Measurements from ENCODE around the gene NPSR1.
"Not testable (repeated sequence)": the region's sequence is repeated elsewhere in the genome, so short reads cannot be mapped to it uniquely, and the experiment has no call there.

NPSR1 gene

DNA sequence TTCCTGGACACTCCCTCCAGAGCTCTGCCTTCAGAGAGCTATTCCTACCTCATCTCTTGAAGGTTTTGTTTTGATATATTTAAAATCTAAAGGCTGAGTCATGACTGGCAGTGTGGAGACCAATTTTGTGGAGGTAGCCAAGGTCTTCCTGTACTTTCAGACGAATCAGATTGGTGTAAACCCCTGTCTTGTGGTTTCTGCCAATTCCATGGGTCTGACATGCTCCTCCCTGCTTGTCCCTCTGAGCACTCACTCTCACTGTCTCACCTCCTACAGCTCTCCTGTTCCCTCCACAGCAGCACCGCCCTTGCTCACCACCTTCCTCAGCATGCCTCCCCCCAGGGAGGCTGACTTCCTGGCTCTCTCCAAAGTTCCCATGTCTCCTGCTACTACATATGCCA lies 179.8 kb downstream of the NPSR1 start:
- peak; percentile 44 for DNase-seq

DNA sequence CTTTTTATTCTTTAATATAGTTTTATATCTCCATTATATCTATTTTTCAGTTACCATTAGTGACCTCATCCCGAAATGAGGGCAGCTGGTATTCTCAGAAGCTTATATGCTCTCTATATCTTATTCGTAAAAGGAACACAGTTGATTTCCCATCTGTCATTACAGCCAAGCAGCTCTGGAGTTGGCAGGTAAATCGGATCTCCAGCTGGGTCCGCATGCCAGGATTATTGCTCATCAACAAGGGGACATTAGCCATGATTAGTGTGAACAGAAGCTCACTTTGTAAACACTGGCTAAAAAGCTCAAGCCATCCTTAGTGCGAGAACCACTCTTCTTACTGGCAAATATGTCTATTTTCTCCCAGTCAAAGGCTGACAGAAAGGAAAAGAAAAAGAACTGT lies 180.3 kb downstream of the NPSR1 start:
- peak; percentile 15 for DNase-seq

DNA sequence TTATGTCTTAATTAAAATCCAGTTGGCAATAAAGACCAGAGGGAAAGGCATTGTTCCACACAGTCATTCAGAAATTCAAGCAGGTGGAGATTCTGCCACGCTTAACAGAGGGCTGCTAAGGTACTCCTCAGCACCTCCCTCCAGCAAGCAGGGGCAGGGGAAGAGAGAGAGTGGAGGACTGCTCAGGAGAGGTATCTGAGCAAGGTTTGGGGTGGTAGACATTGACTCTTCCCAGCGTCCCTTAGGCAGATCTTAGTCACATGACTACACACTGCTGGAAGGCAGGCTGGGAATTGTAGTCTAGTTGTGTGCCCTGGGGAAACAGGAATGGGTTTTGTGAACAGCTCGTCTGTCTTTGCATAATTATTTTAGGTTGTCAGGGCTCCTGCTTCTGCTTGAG lies 181.6 kb downstream of the NPSR1 start:
- DNase-seq, result no peak

DNA sequence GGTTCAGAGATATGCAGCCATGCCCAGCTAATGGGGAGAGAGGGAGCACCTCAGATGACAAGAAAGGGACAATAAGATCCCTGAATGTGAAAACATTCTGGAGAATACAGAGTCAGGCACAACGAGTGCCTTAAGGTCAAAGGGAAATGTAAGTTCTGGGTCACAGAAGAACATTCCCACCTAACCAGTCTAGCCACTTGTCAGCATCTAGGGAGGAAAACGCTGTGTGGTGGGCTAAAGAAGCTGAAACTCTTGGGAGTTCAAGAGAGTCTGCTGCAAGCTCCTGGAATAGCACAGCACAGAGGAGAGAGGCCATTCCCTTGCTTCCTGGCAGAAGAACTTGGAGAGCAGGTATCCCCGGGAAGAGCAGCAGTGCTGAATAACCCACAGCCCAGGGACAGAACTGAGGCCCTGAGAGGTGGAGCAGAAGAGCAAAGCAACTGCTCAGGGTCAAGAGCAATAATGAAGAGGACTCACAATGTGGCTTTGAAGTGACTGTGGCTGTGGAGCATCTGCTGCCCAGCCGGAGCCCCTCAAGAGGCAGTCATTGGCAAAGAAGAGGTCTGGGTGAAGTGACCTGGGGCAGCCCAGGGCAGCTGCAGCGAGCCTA lies 182.3 kb downstream of the NPSR1 start:
- no peak for DNase-seq

DNA sequence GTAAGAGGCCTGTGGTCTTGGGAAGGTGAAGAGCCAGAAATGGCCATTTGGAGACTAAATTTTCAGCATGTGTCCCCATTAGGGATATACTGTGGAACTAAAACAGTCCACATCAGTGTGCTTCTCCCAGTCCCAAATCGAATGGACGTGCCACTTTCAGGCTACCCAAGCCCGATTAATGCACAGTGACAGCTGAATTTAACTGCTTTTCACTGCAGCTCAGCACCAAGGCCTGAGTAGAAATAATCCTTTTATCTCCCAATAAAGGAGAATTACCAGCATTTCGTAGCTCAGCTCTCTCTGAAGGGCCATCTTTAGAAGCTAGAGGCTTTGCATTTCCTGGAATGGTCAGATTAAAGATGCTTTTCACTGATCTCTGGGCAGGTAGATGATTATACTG lies 183.3 kb downstream of the NPSR1 start:
- no peak for DNase-seq

DNA sequence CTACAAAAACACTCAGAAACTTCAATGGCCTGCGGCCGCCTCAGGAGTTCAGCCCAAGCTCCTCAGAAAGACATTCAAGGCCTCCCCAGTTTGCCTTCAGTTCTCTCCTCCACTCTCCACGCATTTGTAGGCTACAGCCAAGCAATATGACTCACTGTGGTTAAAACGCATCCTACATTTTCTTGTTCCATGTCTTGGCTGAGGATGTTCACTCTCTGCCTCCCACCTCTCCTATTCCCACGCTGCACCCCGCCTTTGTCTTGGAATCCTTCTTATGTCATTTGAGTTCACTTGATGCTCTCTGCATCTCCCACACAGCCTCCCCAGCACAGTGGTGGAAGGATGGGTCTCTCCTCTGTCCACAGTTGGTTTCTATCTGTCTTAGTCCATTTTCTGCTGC lies 184.8 kb downstream of the NPSR1 start:
- peak; percentile 51 for DNase-seq

DNA sequence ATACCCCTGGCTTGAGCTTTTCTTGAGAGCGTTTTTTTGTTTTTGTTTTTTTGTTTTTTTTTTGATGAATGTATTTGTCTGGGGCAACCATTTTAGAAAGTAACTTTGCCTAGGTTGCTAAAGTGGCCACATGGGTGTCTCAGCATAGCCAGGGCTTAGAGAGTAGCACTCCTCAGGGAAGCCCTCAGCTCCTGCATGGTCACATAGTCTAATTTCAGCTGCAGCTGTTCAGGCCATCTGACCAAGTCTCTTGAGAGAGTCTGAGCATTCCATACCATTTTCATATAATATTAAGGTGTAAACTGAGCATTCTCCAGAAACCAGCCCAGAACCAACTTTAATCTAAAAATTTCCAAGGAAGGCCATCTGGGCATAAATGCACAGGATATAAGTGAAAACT lies 186.4 kb downstream of the NPSR1 start:
- DNase-seq, result no peak

DNA sequence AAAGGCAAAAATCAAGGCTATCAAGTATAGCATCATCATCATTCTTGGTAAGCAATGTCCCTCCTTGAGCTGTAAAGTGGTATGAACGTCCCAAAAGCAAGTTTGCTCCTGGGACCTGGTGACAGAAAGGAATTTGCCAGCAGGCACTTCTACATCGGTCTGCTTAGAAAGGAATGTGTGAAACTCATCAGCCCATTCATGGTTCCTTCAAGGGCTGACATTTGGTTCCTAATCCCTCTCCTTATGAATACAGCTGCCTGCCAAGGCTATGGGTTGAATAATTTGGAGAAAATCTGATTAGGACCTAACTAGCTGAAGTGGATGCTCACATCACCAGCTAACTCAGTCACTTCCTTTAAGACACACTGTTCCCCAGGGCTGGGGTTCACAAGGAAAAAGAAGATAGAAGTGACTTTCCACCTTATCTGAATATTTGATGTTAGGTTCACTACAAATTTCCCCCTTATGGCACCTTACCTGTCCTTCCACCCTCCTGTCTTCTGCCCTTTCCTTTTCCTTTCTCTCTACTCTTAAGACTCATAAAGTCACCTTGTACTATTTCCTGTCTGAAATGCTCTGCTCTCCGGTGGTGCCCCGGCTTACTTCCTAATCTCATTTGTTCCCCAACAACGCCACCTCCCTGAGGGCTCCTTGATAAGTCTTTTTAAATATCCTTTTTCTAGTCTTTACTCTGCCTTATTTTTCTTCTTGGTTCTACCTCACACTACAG lies 187.1 kb downstream of the NPSR1 start:
- DNase-seq, result no peak

DNA sequence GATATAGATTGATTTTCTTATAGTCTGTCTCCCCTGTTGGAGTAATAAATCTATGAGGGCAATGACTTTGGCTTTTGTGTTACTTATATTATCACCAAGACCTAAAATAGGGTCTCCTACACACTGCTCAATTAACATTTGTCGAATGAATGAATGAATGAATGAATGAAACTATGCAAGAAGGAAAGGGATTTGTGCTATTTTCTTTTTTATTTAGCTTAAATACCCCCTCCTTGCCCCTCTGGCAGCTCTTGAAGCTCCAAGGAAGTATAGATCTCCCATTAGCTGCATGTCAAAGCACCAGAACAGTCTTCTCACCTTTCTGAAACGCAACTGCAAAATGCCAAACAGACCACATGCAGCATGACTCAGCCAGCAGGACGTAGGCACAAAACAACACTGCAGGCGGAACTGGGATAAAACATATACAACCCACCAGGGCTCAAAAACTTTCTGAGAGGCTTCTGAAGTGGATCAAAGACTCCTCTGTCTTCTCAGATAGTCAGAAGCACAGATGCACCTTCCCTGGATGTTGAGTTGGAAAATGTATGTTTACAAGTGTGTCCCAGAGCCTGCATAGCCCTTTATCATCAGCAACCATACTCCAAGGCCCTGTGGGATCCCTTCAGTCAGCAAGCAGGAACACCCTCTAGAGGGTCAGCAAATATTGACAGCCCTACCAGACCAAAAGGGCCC lies 187.8 kb downstream of the NPSR1 start:
- DNase-seq, result no peak

DNA sequence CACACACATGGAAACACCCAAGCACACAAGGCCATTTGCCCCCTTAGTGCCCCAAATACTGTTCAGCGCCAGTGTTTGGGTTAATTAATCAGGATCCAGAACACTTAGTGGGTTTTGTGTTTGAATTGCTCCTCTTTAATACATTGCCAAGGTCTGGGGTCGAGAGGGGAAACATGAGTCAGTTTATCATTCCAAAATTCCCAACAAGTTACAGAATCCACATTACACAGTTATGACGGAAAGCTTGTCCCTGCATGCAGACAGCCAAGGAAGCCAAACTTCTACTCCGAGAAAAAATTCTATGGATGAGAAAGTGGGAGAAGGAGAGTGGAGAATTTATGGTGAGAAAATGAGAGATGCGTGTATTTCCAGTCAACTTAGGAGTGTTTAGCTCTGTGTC lies 189.0 kb downstream of the NPSR1 start:
- peak; percentile 30 for DNase-seq

DNA sequence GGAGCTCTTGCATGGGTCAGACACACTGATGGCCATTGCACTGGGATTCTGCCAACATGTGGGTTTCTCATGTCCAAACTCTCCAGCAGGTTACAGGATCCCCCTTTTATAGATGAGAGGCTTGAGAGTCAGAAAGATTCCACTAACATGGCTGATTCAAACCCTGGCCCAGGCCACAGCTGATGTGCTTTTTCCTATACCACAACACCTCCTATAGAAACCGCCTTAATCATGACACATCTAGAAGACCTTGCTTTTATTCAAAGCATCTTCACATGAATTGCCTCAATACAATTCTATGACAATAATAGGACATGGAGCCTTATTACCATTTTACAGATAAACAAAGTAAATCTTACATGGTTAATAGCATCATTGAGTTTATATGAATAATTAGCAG lies 190.7 kb downstream of the NPSR1 start:
- DNase-seq, result no peak

DNA sequence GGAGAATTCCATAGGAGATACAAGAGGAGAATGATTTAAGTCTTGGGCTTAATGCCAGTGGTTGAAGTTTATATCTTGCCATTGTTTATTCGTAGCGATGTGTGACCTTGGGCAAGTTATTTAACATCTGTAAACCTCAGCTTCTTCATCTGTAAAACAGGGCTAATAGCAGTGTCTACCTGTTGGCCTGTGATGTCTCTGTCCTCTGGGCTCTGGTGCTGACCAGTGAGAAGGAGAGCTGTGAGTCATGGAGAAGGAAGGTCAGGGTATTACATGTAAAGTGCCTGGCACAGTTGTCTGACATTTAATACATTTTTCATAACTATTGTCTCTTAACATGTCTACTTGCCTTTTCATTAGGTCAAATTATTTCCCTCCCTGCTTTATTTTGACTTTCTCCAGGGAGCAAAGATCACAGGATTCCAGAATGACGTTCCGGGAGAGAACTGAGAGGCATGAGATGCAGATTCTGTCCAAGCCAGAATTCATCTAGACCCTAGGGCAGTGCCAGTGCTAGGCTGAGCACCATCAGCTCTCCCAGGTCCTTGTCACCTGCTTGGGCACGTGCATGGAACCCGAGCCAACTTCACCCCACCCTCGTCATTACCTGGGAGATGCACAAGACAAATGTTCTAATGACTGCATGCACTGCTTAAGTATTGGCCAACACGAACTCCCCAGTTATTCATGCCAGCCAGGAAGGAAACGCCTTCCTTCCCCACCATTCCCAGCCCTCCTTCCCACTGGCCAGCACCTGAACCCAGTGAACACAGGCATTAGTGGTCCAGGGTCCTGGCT lies 191.3 kb downstream of the NPSR1 start:
- DNase-seq, result peak; percentile 10

DNA sequence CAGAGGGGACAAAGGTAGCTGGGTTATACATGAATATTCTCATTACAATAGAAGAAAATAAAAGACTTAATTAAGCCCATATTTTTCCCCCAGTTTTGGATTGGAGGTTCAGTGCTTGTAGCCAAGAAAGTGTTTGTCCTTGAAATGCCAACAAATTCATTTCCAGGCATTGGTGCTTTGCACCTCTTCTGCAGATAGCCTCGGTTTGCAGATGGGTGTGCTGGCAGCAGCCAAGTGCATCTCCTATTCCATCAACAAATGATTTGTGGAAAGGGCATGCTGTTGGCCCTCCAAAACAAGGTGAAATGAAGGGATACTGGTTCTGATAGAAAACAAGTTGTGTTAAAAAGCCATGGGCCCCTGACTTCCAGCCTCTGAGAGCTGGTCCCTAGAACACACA lies 192.0 kb downstream of the NPSR1 start:
- no peak for DNase-seq

DNA sequence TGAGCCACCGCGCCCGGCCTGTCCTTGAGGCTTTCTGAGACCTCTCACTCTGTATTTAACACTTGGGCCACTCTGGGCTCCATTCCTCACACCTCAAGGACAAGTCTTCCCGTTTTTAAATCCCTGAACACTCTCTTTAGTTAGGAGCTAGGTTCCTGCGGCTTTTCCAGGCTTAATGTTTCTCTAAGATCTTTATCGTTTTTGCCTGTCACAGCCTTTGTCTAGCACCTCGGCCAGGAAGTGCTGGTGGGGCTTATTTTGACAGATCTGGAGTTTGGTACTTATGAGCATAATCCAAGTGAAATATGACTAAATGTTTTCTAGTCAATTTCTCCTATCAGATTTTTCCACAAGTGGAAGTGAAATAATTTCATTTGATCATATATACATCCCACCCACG lies 192.7 kb downstream of the NPSR1 start:
- DNase-seq, result peak; percentile 9

DNA sequence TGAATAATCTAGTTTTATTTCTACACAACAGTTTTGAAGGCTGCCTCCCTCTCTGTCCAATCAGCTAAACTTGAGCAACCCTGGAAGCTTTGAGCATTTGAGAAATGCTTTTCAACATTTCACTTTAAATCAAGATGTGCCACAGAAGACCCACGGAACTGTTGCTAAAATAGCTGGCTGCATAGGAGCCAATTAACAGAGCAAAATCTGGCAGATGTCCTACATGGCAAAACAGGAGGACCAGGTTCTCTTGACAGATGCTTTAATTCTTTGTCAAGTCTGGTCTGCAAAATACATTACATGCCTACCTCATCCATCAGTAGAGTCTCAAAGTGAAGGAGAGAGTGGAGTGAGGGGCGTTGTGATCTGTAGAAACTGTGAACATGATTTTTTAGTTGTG lies 193.4 kb downstream of the NPSR1 start:
- peak; percentile 8 for DNase-seq

DNA sequence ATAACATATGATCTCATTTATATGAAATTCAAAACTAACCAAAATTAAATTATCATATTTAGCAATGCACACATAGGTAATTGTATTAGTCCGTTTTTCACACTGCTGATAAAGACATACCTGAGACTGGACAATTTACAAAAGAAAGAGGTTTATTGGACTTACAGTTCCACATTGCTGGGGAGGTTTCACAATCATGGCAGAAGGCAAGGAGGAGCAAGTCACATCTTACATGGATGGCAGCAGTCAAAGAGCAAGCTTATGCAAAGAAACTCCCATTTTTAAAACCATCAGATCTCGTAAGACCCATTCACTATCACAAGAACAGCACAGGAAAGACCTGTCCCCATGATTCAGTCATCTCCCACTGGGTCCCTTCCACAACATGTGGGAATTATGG lies 200.4 kb downstream of the NPSR1 start:
- not testable (repeated sequence) for DNase-seq

DNA sequence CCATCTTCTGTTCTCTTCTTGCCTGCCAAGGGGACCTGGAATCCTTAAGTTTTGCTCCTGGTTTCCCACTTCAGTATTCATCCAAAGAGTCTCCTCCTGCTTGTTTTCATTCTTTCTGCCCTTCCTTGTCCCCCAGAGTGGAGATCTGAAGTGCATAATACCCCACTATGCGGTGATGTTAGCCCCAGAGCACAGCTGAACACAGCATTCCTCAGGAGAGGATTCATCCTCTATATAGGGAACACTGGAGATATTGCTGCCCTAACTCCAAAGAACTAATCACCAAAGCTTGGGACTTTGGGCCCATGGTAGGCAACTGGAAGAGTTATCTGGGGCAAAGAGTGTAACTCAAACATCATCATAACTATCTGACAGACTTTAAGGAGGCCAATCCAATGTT lies 201.3 kb downstream of the NPSR1 start:
- peak; percentile 36 for DNase-seq

DNA sequence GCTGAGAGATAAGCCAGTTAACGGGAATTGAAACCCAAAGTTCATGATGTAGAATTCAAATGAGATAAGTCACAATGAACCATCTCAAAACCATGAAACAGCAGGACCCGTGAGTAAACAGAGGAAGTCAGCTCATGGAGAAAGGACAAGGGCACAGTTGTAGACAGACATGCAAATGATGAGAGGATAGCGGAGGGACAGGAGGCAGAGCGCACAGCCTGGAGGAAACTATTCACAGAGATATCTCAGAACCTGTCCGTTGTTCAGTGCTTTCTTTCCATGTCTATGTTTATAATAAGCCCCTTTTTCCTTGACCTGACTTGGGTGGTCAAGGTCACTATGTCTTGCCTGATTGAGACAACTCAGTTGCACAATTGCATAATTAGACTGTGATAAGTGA lies 208.2 kb downstream of the NPSR1 start:
- DNase-seq, result not testable (repeated sequence)

DNA sequence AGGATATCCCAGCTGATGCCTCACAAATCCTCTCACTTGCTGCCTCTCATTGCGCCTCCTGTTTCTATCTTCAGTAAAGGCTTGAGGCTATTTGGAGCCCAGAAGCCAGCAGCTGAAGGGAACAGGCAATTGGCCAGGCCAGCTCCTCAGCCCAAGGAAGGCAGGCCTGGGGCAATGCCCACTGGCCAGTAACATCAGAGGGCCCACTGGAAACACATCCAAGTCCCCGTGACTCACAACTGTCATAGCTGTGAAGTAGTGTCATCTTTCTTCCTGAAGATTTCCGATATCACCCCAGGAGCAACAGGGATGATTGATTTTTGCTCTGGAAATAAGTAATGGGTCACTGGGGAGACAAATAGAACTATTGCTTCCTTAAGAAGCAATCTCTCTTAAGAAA lies 209.3 kb downstream of the NPSR1 start:
- not testable (repeated sequence) for DNase-seq

DNA sequence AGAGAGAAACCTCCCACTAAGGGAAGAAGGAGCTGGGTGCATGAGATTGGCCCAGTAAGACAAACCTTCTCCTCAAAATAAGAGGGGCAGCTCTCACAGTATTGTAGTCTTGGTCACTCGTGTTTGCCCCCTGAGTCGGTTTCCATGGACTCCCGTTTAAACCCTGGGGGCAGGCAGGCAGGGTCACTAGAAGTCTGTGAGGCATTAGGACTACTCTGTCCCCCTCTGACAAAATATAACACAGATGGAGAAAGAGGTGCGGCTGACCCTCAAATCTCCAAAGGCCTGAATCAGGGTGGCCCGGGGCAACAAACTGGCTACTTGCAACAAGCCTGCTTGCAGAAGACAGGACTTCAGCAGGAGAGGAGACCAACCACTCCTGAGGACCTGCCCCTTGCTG lies 210.6 kb downstream of the NPSR1 start:
- DNase-seq, result not testable (repeated sequence)

DNA sequence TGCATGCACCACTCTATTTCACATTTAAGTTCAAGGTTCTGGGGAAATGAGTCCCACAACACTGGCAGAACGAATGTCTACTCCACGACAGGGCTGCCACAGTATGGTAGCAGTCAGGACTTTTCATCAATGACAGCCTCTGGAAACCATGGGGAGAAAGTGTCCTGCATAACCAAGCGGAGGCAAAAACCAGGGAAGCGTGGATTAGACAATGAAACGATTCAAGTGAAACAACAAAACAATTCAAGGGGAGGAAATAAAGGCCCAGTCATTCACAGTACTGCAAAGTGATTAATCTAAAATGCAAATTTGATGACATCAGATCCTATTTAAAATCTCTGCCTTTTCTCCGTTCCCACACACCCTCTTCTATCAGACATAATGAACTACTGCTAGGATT lies 211.0 kb downstream of the NPSR1 start:
- DNase-seq, result no peak

DNA sequence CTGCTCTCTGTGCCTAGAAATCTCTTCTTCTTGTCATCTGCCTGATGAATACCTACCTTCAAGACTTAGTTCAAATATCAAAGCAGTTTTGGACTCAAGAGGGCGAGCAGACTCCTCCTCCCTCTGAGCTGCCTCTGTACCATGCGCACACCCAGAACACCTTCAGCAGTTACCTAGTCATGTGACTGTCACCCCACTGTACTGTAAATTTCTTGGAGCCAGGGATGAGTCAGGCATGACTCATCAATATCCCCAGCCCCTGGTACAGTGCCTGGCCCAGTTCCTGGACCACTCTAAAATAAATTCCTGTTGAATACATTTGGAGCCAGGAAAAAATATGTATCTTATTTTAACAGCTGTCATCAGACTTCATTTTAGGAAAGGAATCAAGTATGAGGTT lies 212.0 kb downstream of the NPSR1 start:
- not testable (repeated sequence) for DNase-seq

DNA sequence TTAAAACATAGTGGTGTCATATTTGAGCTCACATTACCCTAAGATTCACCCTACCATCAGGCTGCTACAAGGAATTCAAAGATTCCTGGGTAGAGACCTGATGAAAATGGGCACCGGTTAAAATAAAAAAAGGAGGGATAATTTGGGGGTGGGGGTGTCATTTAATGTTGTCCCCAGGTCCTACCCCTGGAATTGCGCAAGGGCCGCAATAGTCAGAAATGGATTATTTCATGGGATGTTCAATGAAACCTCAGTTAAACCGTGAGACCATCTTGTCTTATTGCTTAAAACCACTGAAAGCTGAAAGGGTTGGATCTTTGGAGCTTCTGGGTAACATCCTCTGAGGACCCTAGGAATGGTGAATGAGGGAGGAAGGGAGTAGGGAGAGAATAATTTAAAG lies 216.3 kb downstream of the NPSR1 start:
- DNase-seq, result not testable (repeated sequence)

Data from fibroblast of skin of abdomen (primary cell).